Stimulated activated CD4-positive, alpha-beta T cell treated with anti-CD3 and anti-CD28 coated beads, TNF-alpha, amount 100 ng/mL, for 48 hours (primary cell): Measurements from ENCODE around the gene VAT1L.

ENCODE experiments used
- DNase-seq, 3 donors: peaks; one replicate each; pipeline ENCODE4 v3.0.0-alpha.2; 2020; ENCODE audit warnings: low read depth in 3 of 3

The VAT1L gene, protein sequence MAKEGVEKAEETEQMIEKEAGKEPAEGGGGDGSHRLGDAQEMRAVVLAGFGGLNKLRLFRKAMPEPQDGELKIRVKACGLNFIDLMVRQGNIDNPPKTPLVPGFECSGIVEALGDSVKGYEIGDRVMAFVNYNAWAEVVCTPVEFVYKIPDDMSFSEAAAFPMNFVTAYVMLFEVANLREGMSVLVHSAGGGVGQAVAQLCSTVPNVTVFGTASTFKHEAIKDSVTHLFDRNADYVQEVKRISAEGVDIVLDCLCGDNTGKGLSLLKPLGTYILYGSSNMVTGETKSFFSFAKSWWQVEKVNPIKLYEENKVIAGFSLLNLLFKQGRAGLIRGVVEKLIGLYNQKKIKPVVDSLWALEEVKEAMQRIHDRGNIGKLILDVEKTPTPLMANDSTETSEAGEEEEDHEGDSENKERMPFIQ

DNA sequence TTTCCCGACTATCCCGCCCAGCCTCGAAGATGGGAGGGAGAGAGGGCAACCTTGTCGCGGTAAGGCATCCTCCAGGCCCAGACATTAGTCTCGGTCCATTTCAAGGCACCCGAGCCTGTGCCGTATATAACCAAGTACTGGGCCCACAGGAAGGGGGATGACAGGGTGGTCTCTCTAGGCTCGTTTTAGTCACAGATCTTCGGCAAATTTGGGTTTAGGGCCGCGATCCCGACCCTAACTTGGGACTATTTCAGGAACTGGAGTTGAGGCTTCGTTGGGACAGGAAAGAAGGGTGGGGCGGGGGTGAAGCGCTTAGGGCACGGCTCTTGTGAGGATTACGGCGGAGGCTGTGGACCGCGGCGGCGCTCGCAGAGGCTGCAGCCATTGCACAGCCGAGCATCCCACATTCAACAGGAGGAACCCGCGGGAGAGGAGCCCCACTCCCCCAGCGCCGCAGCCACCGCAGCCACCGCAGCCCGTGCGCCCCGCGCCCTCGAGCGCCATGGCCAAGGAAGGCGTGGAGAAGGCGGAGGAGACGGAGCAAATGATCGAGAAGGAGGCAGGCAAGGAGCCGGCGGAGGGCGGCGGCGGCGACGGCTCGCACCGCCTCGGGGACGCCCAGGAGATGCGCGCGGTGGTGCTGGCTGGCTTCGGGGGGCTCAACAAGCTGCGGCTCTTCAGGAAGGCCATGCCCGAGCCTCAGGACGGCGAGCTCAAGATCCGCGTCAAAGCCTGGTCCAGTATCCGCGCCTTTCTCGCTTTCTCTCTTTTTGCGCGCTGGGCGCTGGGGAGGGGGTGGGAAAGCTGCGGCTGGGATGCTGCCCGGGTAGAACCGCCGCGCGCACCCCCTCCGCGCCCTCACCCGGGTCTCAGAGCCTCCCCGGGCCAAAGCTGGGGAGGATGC is at the start of gene VAT1L:
VAT1L (plus strand) TSS at position 384 of the 904 bp plus-strand sequence; CDS start at position 503, 119 bp downstream.
- DNase-seq = no peak

- no peak for DNase-seq
Observed at GRCh38 chr16:77738706-77739558, 49.4 kb upstream of the VAT1L start.

- no peak for DNase-seq
Observed at GRCh38 chr16:77739559-77739892, 48.8 kb upstream of the VAT1L start.

GRCh38 chr16:77744141-77744540 is 44.2 kb upstream of the VAT1L start:
- no peak for DNase-seq

DNA sequence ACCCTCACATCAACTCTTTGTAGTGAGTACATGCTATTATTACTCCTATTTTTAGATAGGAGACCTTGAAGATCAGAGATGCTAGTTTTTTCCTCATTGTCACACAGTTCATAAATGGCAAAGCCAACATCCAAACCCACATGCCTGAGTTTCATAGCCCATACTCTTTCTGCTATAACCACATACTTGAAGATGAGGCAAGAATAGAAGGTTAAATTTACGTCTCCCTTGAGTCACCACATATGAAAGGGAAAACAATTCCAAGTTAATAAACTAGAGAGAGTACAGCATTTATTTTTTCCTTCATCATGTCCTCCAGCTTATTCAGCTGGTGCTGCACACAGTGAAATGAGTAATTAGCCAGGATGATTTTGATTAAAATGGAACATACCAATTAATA is 42.4 kb upstream of the VAT1L start:
- no peak for DNase-seq

GRCh38 chr16:77748421-77749005 is 39.9 kb upstream of the VAT1L start:
- DNase-seq = no peak

- DNase-seq = no peak
Observed at GRCh38 chr16:77749415-77749814, 38.9 kb upstream of the VAT1L start.

DNA sequence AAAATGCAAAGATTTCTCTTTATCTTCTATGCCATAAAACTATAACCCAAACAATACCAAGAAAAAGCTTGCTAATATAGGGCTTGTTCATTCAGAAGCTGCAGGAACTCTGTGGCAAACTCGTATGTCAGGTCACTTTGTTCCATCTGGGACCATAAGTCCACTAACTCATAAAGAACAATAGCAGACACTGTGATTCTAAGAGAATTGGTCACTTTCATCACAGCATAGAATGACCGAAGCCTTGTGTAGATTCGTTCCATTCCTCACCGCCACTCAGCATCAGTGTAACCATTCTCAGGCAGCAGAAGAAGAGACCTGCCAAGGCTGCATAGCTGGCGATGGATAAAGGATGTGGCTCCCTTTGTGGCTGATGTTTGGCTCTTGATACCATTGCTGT is 30.3 kb upstream of the VAT1L start:
- DNase-seq = no peak

GRCh38 chr16:77758508-77758907 is 29.9 kb upstream of the VAT1L start:
- no peak for DNase-seq

DNA sequence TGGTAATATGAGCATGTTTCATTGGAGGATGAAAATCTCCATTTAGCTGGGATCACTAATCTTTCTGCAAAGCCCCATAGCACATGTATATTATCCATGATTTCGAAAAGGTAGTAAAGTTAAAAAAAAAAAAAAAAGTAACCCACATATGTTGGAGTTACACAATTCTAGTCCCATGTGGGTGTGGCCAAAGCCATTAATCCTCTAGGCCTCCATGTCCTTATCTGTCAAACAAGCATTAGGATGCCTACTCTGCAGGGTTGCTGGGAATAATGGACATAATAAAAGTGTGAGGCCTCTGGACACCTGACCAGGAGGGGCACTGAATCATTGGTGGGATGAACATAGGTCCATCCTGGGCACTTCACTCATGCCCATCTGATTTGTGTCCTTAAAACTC is 29.2 kb upstream of the VAT1L start:
- DNase-seq = no peak

DNA sequence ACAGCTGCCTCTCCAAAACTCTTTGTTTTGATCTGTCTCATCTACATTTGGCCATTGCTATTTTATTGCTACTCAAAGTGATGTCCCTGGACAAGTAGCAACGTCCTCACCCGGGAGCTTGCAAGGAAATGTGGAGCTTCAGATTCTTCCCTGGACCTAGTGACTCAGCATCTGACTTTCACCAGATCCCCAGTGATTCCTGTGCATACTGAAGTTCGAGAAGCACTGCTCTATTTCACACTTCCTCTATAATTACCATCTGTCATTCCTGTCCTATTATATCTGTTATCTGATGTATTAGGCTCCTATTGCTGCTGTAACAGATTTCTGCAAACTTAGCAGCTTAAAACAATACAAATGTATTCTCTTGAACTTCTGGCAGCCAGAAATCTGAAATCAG is 28.5 kb upstream of the VAT1L start:
- no peak for DNase-seq

- no peak for DNase-seq
Observed at GRCh38 chr16:77760800-77761199, 27.6 kb upstream of the VAT1L start.

GRCh38 chr16:77761204-77761603 is 27.2 kb upstream of the VAT1L start:
- DNase-seq = no peak

- no peak for DNase-seq
Observed at GRCh38 chr16:77762262-77762661, 26.1 kb upstream of the VAT1L start.

- no peak for DNase-seq
Observed at GRCh38 chr16:77763994-77764393, 24.4 kb upstream of the VAT1L start.

GRCh38 chr16:77767211-77767610 is 21.2 kb upstream of the VAT1L start:
- DNase-seq = no peak

GRCh38 chr16:77767826-77768225 is 20.5 kb upstream of the VAT1L start:
- no peak for DNase-seq

DNA sequence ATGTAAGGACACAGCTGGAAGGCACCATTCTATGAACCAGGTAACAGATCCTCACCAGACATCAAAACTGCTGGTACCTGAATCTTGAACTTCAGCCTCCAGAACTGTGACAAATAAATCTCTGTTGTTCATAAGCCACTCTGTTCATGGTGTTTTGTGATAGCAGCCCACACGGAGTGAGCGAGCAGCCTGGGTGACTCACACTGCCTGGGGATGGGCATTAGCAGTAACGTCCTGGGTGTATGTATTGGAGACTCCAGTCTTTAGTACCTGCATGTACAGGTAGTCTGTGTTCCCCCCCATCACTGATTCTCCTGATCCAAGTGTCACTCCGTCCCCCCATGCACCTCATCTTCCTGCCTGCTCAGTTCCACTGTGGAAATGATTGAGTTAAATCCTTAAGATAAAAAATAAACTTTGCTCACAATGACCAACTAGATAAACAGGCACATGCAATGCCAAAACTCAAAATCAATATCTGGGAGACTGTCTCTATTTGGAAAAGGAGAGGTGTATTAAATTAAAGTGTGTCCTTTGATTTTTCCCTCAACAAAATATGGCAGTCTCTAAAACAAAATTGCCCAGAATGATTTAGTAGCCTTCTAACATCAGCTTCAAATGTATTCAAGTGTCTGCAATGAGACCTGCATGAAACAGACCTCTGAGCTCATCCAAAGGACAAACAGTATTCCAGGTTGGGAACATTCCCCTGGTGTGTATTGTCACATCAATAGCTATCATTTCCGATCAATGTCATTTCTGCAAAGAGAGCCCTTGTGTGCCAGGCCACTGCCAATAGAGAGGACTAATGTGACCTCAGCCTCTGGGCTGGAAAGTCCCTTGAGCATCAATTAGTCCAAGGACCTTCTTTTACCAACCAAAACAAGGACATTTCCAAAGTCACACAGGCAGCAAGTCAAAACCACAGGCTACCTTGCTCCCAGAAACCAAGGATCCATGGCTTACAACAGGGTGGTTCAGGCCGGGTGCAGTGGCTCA is 12.2 kb upstream of the VAT1L start:
- no peak for DNase-seq

DNA sequence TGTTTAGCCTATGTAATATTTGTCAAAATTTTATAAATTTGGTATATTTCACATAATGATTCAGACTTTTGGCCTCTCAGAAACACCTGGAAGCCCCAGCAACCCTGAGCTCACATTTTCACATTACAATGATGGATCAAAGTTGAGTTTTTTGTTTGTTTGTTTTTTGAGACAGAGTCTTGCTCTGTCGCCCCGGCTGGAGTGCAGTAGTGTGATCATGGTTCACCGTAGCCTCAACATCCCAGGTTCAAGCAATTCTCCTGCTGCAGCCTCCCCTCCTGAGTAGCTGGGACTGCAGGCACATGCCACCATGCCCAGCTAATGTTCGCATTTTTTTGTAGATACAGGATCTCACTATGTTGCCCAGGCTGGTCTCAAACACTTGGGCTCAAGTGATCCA is 10.6 kb upstream of the VAT1L start:
- DNase-seq = no peak

GRCh38 chr16:77780378-77780837 is 8.0 kb upstream of the VAT1L start:
- no peak for DNase-seq
